NCI-H748 (cell line): ENCODE measurements around the gene LYVE1.
"Not testable (repeated sequence)": the region's sequence is repeated elsewhere in the genome, so short reads cannot be mapped to it uniquely, and the experiment has no call there.

Experiments
- DNase-seq: peaks from one replicate; lab custom pipeline; 2025; ENCODE audit not compliant: unreplicated experiment; lab: John Stamatoyannopoulos, UW

Gene LYVE1, protein sequence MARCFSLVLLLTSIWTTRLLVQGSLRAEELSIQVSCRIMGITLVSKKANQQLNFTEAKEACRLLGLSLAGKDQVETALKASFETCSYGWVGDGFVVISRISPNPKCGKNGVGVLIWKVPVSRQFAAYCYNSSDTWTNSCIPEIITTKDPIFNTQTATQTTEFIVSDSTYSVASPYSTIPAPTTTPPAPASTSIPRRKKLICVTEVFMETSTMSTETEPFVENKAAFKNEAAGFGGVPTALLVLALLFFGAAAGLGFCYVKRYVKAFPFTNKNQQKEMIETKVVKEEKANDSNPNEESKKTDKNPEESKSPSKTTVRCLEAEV

DNA sequence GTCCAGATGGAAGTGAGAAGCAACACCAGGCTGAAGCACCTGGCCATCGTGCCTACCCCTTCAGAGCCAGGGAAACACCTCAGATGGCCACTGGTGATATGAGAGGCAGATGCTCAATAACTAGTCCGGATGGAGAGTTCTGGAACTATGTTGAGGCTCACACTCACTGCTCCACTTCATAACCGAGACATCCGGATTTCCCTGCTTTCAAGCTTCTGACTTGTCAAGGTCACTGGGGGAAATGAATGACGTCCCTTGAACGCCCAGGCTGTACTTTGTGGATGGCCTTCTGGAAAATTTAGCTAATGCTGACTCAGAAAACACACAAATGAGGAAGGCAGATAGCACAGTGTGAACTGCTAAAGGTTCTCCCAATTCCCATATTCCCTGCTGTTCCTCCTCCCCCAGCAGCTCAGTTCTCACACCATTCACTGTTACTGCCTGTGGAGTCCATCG is at the start of gene LYVE1:
Gene LYVE1 (minus strand): TSS at position 180 of the 456 bp plus-strand sequence. CDS start 133 bp downstream, at position 47.
- no peak for DNase-seq

DNA sequence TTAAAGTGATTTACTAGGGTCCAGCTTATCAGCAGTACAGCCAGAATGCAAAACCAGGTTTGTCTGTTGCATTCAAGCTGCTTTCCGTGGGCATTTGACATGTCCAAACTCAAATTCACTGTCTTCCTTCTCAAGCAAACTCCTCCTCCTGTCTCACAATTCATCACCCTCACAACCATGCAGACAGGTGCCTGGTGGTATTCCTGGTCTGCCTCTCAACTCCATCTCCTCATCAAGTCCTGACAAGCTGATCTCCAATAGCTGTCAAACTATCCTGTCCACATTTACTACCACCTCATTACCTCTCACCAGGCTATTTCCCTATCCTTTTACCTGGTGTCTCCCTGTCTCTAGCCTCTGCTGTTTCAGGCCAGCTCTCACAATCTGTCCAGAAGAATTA is 49.1 kb upstream of the LYVE1 start:
- DNase-seq, result no peak

DNA sequence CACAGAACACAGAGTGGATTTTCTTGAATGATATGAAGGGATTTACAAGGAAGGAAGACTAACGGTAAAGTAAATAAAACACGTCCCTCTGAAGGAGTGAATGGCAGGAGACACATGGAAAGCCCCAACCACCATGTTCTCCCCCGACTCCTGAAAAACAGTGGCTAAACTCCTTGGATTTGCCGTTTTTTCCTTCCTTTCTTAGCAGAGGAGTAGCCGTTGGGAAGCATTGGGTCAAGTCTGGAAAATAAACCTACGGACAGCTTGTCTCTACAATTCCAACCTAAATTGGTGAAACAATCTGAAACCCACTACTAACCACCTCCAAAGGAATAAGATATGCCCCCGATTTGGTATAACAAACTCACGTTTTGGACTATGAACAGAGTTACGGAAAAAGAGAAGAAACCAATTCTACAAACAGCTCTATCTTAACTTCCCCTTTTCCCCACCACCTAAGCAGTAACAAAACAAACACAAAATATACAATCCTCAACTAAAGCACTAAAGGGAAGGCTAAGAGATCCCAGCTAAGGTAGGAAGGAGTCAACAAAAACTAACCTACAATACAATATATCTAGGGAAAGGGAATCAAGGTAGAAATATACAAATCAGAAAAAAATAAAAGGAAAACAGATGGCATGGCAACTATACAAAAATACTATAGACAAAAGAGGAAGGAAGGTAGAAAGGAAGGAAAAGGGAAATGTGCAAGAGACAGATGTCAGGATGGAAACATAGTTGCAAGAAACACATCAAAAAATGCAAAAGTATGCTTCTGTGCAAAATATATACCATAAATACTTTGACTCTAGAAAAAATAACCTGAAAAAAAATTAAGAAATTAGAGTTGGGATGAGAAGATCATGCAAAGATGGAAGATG is 43.8 kb upstream of the LYVE1 start:
- no peak for DNase-seq

DNA sequence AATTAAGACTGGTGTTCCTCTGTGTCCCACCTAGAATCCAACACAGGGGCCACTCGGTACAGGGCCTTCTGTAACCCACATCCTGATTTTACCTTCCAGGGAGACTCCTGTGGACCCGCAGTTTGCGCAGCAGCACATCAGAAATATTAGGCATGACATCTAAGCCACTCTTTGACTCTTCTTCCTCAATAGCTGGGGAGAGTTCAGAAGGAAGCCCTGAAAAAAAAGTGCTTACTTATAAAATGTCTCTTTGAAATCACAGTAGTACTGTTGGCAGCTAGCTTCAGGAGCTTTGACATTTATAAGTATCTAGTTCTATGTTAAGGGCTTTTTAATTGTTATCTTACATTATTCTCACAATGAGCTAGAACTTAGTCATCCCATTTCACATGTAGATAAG is 41.2 kb upstream of the LYVE1 start:
- DNase-seq, result no peak

DNA sequence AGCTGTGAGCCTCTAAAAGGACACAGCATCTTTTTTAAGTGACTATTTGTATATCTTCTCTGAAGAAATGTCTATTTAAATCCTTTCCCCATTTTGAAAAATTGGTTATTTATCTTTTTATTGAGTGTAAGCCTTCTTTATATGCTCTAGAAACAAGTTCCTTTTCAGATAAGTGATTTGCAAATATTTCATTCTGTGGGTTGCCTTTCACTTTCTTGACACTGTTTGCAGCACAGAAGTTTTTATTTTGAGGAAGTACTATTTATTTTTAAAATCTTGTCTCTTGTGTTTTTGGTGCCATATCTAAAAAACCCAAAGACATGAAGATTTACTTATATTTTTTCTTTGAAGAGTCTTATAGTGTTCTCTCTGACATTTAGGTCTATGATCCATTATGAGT is 40.1 kb upstream of the LYVE1 start:
- no peak for DNase-seq

DNA sequence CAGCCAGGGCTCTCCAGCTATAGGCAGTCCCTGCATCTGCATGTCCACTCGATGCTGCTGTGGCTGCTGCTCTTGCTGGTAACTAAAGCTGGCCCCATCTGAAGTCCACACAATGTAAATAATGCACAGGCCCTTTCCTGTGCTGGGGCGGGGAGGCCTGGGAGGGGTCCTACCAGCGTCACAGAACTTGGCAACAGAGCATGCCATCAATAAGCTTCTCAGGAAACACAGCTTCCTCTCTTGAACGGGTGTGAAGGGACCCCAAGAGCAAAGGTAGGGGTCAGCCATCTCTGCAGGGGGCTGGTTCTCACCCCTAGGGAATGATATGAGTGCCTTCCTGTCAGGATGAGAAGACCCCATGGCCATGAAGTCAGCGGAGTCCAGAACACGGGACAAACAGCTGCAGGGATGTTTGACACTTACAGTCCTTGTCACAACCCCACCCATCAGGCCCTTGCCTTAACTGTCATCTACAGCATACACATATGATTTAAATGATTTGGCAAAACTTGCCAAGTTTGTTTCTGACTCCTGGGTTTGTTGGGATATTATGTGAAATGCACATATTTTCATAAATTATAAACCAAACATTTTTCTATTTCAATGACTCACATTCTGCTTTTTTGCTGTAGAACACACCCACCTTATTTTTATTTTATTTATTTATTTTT is 39.1 kb upstream of the LYVE1 start:
- no peak for DNase-seq

DNA sequence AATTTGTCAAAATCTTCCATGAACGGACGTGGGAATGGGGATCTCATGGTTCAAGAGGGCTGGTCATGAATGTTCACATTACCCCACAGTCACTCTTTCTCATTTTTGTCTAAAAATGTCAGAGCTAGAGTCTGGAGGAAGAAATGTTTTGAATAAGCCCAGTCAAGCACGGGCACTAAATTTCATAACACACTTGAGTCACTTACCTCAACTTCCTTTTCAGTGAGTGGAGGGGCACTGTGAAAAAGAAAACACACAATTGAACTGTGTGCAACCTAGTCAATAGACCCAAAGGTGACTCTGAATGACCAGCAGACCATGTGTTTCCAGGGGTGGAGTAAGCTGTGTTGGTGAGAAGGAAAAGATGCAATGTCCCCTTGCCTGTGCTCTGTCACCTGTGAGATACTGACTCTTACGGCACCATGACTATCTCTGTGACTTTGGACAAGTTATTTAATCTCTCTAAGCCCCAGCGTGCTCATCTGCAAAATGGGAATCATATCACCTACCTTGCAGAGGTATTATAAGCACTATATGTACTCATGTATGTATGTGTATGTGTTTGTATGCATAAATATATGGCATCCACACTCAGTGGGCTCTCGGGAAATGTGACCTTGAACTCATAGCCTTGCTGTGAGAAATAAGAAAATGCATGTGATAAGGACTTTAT is 38.2 kb upstream of the LYVE1 start:
- no peak for DNase-seq

DNA sequence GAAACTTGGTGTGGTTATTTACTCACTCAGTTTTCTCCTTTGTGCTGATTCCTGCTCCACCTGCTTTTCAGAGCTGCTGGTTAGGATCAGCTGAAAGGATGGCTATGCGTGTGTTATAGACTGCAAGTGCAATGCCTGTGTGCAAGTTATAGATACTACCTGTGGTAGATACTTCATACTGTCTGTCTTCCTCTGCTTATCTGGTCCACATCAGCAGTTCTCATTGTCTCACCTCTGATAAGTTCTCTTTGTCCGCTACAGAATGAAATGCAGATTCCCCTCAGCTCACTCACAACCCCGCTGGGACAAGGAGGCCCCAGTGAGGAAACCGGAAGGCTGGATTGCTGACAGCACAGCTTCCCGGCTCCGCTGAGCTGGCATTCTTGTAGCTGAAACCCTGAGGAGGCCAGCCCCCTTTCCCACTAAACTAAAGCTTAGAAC is 37.5 kb upstream of the LYVE1 start:
- DNase-seq, result no peak

DNA sequence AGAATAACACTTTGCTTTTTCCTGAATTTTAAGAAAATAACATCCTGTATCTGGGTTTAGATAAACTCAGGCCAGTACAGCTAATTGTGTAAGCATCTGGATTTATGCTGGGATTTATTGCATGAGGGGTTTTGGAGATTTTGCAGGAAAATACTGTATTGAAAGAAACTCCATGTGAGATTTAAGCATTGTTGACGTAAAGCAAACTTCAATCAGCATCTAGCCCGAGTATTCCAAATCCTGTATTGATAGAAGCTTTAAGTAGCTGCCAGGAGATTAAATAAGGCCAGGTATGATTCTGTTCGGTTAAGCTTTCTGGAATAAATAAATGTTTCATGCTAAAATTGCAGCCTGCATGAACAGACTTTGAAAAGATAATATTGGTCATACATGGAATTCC is 36.3 kb upstream of the LYVE1 start:
- DNase-seq, result no peak

DNA sequence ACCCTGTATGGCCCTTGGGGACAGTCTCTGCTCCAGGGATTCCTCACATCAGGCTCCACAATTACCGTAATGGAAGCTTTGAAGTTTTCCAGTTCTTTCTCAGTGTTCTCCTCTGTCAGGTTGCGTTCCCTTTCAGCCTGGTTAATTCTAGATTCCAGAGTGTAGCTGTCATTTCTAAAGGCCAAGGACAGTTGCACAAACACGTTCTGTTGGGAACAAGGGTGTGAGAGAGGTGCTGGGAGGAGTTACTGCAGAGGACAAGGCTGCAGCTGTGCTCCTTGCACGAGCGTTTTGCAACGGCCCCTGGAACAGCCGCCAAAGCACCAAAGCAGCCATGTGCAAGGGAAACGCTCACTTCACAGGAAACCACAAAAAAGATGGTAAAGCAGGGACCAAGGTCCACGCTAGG is 35.9 kb upstream of the LYVE1 start:
- no peak for DNase-seq

DNA sequence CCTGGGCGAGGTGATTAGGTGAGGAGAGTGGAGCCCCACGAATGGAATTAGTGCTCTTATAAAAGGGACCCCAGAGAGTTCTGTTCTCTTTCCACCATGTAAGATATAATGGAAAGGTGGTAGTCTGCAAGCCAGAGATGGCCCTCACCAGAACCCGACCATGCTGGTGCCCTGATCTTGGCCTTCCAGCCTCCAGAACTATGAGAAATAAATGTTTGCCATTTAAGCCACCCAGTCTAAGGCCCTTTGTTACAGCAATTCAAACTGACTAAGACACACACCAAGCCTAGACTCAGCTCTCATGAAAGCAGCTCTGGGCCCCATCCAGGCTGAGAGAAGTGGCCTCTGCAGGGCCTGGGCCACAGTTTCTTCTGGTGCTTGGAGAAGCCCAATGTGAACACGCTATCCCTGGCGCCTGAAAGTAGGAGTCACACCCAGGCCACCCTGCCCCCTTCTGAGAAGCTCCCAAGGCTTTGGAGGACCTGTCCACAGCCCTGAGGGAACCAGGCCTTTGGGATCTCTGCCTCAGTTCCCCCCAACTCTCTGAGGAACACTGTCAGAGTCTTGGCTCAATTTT is 35.3 kb upstream of the LYVE1 start:
- no peak for DNase-seq

DNA sequence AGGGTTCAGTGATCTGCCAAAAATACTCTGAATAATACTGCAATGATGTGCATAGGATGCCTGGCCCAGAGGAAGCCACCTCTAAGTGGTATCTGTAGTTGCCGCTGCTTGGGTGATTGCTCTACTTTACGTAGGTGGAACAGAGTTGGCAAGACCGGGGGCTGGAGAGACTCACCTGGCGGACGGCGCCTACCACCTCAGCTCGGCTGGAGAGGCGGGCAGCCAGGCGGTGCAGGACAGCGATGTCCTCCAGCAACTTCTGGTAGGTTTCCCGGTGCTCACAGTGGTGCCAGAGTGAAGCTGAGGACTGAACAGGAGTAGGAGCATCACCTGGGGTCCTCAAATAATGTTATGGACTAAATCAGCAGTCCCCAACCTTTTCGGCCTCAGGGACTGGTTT is 34.5 kb upstream of the LYVE1 start:
- DNase-seq, result no peak

DNA sequence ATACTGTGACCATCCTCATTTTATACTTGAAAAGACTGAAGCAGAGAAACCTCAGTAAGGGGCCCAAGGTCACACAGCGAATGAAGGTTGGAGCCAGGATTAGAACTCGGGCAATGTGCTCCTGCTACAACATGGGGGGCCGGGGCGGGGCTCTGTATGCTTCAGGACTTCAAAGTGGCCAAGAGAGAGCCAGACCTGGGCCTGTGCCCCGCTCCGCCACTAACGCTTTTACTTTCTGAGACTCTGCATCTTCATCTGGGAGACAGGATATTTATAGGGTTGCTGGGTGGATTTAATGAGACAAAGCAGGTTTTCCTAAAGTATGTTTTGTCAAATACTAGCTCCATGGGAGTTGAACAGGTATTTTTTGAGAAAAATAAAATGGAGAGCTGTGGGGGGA is 33.9 kb upstream of the LYVE1 start:
- no peak for DNase-seq

DNA sequence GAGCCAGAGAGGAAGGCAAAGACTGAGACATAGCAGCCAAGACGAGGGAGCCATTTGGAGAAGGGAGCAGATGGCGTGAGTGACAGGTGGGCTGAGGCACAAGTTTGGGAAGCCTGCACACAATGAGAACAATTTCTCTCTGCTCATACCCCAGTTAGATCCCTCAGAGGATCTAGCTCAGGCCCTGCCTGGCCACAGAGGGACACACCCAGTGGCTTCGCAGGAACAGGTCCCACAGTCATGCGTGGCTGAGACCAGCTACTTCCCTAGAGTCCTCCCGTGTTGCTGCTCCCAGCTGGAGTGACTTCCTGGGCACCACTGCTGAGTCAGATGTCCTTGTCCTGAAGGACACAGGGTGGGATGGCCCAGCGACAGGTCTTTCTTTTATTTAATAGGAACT is 33.4 kb upstream of the LYVE1 start:
- no peak for DNase-seq

DNA sequence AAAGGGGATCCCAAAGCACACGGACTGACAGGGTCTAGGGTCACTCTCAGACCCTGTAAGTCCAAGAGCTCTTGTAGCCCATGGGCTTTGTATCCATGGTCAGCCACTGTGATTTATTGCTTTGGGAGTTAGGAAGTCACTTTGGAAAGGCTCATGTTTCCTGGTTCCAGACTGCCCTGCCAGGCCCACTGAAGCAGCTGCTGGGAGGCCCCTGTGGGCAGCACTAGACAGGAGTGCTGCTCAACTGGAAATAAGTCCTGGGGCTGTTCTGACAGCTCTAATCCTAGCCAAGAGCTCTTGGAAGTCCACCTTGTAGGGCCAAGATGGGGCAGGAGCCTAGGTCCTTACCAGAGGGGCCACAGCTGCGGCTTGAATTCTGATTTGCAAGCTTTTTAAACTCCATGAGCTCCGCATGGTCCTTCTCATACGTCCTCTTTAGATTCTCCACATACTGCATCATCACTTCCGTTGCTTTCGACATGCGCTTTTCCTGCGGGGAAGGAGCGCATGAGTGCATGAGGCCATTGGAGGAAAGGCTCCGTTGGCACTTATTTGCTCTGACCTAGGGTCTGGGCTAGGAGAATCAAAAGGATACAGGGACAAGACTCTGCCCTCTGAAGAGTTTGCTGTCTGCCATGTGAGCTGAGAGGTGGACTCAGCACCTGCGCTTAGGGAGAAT is 32.2 kb upstream of the LYVE1 start:
- no peak for DNase-seq

DNA sequence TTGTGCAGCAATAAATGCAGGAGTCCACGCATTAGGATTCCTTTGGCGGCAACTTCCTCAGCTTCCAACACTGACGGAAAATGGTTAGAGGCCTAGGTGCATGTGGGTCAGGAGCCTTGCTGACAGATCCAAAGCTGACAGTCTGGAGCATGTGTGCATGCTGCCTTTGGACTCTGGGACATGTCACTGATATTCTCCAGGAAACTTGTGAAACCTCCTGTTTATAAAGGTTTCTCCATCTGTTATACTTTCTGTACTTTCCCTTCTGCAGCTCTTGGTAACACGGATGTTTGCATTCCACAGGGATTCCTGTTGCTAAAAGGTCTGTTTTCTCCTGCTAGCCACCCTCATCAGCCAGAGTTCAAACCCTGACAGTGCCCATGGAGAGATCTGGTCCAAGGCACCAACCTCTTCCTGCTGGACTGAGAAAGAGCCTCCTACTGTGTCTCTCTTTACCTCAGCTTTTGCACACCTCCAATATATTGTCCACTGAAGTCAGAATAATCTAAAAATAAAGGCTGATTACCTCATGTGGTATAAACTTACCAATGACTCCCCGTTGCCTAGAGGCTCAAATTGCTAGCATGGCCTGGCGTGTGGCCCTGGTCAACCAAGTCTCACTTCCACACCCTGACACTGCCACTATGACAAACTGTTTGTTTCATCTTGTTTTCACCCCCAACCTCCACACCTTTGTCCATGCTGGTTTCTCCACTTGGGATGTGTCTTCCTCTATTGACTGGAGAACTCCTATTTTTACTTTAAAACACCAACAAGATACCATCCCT is 31.1 kb upstream of the LYVE1 start:
- DNase-seq, result no peak

DNA sequence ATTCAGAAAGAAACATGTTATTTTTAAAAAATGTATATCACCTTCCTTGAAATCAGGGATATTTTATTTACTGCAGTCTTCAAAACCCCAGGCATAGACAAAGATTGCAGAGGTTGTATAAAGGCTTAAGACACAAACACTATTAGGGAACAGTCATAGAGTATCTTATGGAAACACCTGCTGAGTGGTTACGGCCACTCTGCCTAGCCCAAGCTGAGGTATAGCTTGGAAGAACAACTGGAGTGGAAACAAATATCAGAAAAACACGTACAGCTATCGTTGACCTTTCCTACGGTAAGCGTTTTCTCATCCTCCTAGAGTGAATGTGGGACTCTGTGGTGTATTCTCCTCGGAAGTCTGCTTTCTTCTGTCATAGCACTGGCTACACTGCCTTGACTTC is 30.4 kb upstream of the LYVE1 start:
- no peak for DNase-seq

DNA sequence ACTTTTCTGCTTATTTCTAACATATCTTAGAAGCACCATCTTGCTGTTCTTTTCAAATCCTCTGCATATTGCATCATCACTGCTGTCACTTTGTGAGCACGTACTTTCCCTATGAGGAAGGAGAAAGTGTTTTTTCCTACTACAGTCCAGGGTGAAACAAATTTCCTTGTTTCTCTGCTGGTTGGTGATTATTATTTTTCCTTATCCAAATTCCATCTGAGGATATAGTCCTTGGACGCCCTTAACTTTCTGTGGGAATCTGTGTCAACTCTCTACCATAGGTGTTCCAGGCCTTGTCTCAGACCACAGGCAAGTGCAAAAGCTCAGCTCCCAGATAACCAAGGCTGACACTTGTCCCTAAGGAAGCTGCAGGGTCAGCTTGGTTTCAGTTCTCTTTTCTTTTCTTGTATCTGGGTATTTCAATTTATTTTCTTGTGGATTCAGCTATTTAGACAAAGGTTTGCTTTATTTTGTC is 29.4 kb upstream of the LYVE1 start:
- no peak for DNase-seq

DNA sequence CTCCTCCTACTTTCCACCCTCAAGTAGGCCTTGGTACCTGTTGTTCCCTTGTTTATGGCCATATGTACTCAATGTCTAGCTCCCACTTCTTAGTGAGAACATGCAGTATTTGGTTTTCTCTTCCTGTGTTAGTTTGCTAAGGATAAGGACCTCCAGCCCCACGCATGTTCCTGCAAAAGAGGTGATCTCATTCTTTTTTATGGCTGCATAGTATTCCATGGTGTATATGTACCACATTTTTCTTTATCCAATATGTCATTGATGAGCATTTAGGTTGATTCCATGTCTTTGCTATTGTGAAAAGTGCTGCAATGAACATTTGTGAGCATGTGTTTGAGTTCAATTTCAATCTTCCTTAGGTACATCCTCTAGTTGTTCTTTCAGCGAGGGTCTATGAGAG is 27.4 kb upstream of the LYVE1 start:
- DNase-seq, result not testable (repeated sequence)
